SK-N-SH treated with all-trans-retinoic acid at 6 μM for 48 hours (cell line): ENCODE results near the gene TACO1.

Experiments
- ESRRG ChIP-seq: fragments of 250-450 bp; sonication (Bioruptor Pico); IDR thresholded peaks from 2 replicates; pipeline ENCODE4 v1.6.1; 2021; ENCODE audit warnings: mild to moderate bottlenecking
- PATZ1 ChIP-seq: fragments of 250-450 bp; sonication (Bioruptor Pico); IDR thresholded peaks from 2 replicates; pipeline ENCODE4 v1.8.0; 2020; ENCODE audit warnings: mild to moderate bottlenecking, moderate library complexity, borderline replicate concordance
- POU6F1 ChIP-seq: fragments of 250-450 bp; sonication (Bioruptor Pico); IDR thresholded peaks from 2 replicates; pipeline ENCODE4 v1.8.0; 2021; ENCODE audit warnings: low read depth, mild to moderate bottlenecking, moderate library complexity, borderline replicate concordance
- TCF4 ChIP-seq: fragments of 250-450 bp; sonication (Bioruptor Pico); IDR thresholded peaks from 2 replicates; pipeline ENCODE4 v1.8.0; 2021; ENCODE audit warnings: mild to moderate bottlenecking, moderate library complexity, borderline replicate concordance
- TSHZ2 ChIP-seq: fragments of 250-450 bp; sonication (Bioruptor Pico); IDR thresholded peaks from 2 replicates; pipeline ENCODE4 v1.5.0; 2020; ENCODE audit warnings: mild to moderate bottlenecking, moderate library complexity
- ZNF565 ChIP-seq: fragments of 450-650 bp; formaldehyde crosslinking; conservative IDR thresholded peaks from 2 replicates; pipeline ENCODE4 v1.5.0; 2020; ENCODE audit warnings: low read depth, mild to moderate bottlenecking, moderate library complexity
- ZNF70 ChIP-seq: fragments of 450-650 bp; formaldehyde crosslinking; IDR thresholded peaks from 2 replicates; pipeline ENCODE4 v1.5.0; 2020; ENCODE audit warnings: mild to moderate bottlenecking, moderate library complexity

GRCh38 chr17:63596856-63597586 is 3.7 kb upstream of the TACO1 start:
- TF ChIP-seq PATZ1 (CRISPR knock-in tag) (no peak), ZNF70 (CRISPR knock-in tag) (no peak), POU6F1 (CRISPR knock-in tag) (no peak), TCF4 (CRISPR knock-in tag) (no peak), ZNF565 (CRISPR knock-in tag) (no peak), ESRRG (CRISPR knock-in tag) (no peak), TSHZ2 (CRISPR knock-in tag) (no peak)
